ENCODE data around the gene TCEA3. TPM values are rescaled to one million over a fixed set of nuclear protein-coding genes. Genes with fewer than 3 reads are reported as not detected.
A peak's percentile ranks its signal among the peaks of the same experiment; 100 is the strongest.
"Not testable (repeated sequence)": the region's sequence is repeated elsewhere in the genome, so short reads cannot be mapped to it uniquely, and the experiment has no call there.

The TCEA3 gene
- polyA plus RNA-seq, 1 donor (not counting 4 experiments of a cell fraction or from before 2014, with no cell fraction given), result 0.38 TPM

- TF ChIP-seq EZH2 (IDR thresholded peaks at IDR 0.05; ENCODE audit: low read length), result no peak
- no peak for TF ChIP-seq CTCF (optimal IDR thresholded peaks at IDR 0.05 in 1 of 3, IDR thresholded peaks at IDR 0.05 in 1 of 3, conservative IDR thresholded peaks at IDR 0.05 in 1 of 3; ENCODE audit: extremely low read depth in 1 of 3, insufficient read depth in 2 of 3, low read length in 3 of 3)
- Histone ChIP-seq H3K27me3 (ENCODE audit: control insufficient read depth, extremely low read depth, insufficient read depth, low read length) (no peaks in the 10 kb centered on the region), H2AFZ (ENCODE audit: control insufficient read depth, low read length) (peak overlapping the region; percentile 45), H3K9me1 (ENCODE audit: control insufficient read depth, extremely low read depth, insufficient read depth, low read length) (no peaks in the 10 kb centered on the region), H3K9me3 (ENCODE audit: control insufficient read depth, low read depth, low read length) (no peaks in the 10 kb centered on the region), H3K27ac (ENCODE audit: control insufficient read depth, insufficient read depth, low read length) (peak overlapping the region; percentile 84), H3K9ac (ENCODE audit: control insufficient read depth, extremely low read depth, insufficient read depth, low read length) (peak overlapping the region; percentile 66), H3K4me2 (ENCODE audit: control insufficient read depth, extremely low read depth, insufficient read depth, low read depth, low read length) (peak overlapping the region; percentile 78), H3K79me2 (ENCODE audit: control insufficient read depth, insufficient read depth, low read length) (no peaks in the 10 kb centered on the region), H3K4me1 (ENCODE audit: control insufficient read depth, extremely low read depth, insufficient read depth, low read length) (peaks cover 8% of the 10 kb centered on the region), H4K20me1 (ENCODE audit: control insufficient read depth, extremely low read depth, insufficient read depth, low read length) (no peaks in the 10 kb centered on the region), H3K36me3 (ENCODE audit: control insufficient read depth in 2 of 2, extremely low read depth in 1 of 2, insufficient read depth in 2 of 2, low read length in 2 of 2) (peaks cover 0 to under 1% of the 10 kb centered on the region in 2 experiments), H3K4me3 (ENCODE audit: control insufficient read depth in 2 of 3, extremely low read depth in 1 of 3, insufficient read depth in 2 of 3, low read depth in 1 of 3, low read length in 3 of 3) (peak overlapping the region in 1 of 3 experiments; percentile 52)
- DNase-seq (ENCODE audit: low read depth, low spot score) (peak; percentile 78), FAIRE-seq (peak; percentile 86)
- dilution Hi-C loops (cut with MboI; ENCODE audit: extremely low pct_ligation_motif_present, low sequenced_read_pairs), result no loop called here
Observed at GRCh38 chr1:23376890-23377811, 47.4 kb downstream of the TCEA3 start.

- H3K27ac ChIP-seq (ENCODE audit: control insufficient read depth, insufficient read depth, low read length); dilution Hi-C loops (cut with MboI; ENCODE audit: extremely low pct_ligation_motif_present, low sequenced_read_pairs); H3K36me3 ChIP-seq (ENCODE audit: control insufficient read depth in 2 of 2, extremely low read depth in 1 of 2, insufficient read depth in 2 of 2, low read length in 2 of 2); H2AFZ ChIP-seq (ENCODE audit: control insufficient read depth, low read length); FAIRE-seq; H3K27me3 ChIP-seq (ENCODE audit: control insufficient read depth, extremely low read depth, insufficient read depth, low read length); H3K9me1 ChIP-seq (ENCODE audit: control insufficient read depth, extremely low read depth, insufficient read depth, low read length); H3K4me3 ChIP-seq (ENCODE audit: control insufficient read depth in 2 of 3, extremely low read depth in 1 of 3, insufficient read depth in 2 of 3, low read depth in 1 of 3, low read length in 3 of 3); H3K79me2 ChIP-seq (ENCODE audit: control insufficient read depth, insufficient read depth, low read length); H4K20me1 ChIP-seq (ENCODE audit: control insufficient read depth, extremely low read depth, insufficient read depth, low read length); H3K4me2 ChIP-seq (ENCODE audit: control insufficient read depth, extremely low read depth, insufficient read depth, low read depth, low read length); H3K9ac ChIP-seq (ENCODE audit: control insufficient read depth, extremely low read depth, insufficient read depth, low read length); DNase-seq (ENCODE audit: low read depth, low spot score); H3K9me3 ChIP-seq (ENCODE audit: control insufficient read depth, low read depth, low read length): not testable (repeated sequence)
- H3K4me1 ChIP-seq (ENCODE audit: control insufficient read depth, extremely low read depth, insufficient read depth, low read length), result peaks cover 25% of the 10 kb centered on the region
Observed at GRCh38 chr1:23374079-23374735, 50.3 kb downstream of the TCEA3 start.

Measured in keratinocyte (primary cell).